B cell (primary cell): Measurements from ENCODE around the gene LIN7B. TPM values are rescaled to one million over a fixed set of nuclear protein-coding genes. Genes with fewer than 3 reads are reported as not detected.
"Not testable (repeated sequence)": the region's sequence is repeated elsewhere in the genome, so short reads cannot be mapped to it uniquely, and the experiment has no call there.

Source experiments
- ATAC-seq: fragments of 200-7000 bp; cut with Tn5 transposase; one replicate; pipeline ENCODE4 v1.10.0; 2021; ENCODE audit warnings: low read depth, mild to moderate bottlenecking, moderate number of reproducible peaks, moderate library complexity
- CTCF ChIA-PET: fragments of 350-600 bp; sonication (Branson Sonifier 250); formaldehyde crosslinking; loops from one replicate; lab custom pipeline; 2021; ENCODE audit warnings: antibody characterized with exemption, inconsistent platforms; lab: Charles Lee
- POLR2A ChIA-PET: fragments of 350-600 bp; sonication (Branson Sonifier 250); formaldehyde crosslinking; loops from one replicate; lab custom pipeline; 2021; ENCODE audit warnings: antibody characterized with exemption; lab: Charles Lee
- DNase-seq: peaks from one replicate; pipeline ENCODE4 v3.0.0; 2013
- H2AFZ ChIP-seq: 2 replicates; pipeline ENCODE4 v1.6.1; 2012; ENCODE audit warnings: mild to moderate bottlenecking, low read depth, low read length; ENCODE audit not compliant: insufficient read depth, poor library complexity, severe bottlenecking
- H3K27ac ChIP-seq, 2 donors: 1 replicate in 1 of 2; 2 replicates in 1 of 2; pipeline ENCODE4 v1.5.1; 2012 to 2013; ENCODE audit warnings: low read length in 2 of 2, mild to moderate bottlenecking in 2 of 2, moderate library complexity in 1 of 2
- H3K27me3 ChIP-seq, 4 experiments: fragments of 200-600 bp in 1 of 4; sonication (generic) in 1 of 4; replicated peaks in 1 of 4; 1 replicate in 2 of 4; 2 replicates in 2 of 4; pipeline versions ENCODE4 v1.6.1 to v1.7.0; 2013 to 2016; ENCODE audit warnings: low read length in 3 of 4, mild to moderate bottlenecking in 2 of 4, mixed read lengths in 1 of 4, moderate library complexity in 1 of 4; ENCODE audit not compliant: insufficient read depth in 4 of 4, control insufficient read depth in 3 of 4; ENCODE audit errors: control extremely low read depth in 1 of 4
- H3K36me3 ChIP-seq, 2 experiments: replicated peaks in 1 of 2; 1 replicate in 1 of 2; 2 replicates in 1 of 2; pipeline versions ENCODE4 v1.6.1 to v1.7.1; 2013; ENCODE audit warnings: low read length in 1 of 2; ENCODE audit not compliant: insufficient read depth in 2 of 2, control insufficient read depth in 1 of 2; ENCODE audit errors: control extremely low read depth in 1 of 2, extremely low read depth in 1 of 2
- H3K4me1 ChIP-seq, 2 donors: fragments of 200-600 bp in 1 of 2; sonication (generic) in 1 of 2; 1 replicate in 1 of 2; 2 replicates in 1 of 2; pipeline versions ENCODE4 v1.5.1 to v1.6.1; 2013 to 2017; ENCODE audit warnings: low read length in 2 of 2; ENCODE audit not compliant: control insufficient read depth in 2 of 2, insufficient read depth in 2 of 2
- H3K4me2 ChIP-seq: replicated peaks from 2 replicates; pipeline ENCODE3; 2012; ENCODE audit warnings: mild to moderate bottlenecking, low read depth, low read length; ENCODE audit not compliant: poor library complexity, severe bottlenecking
- H3K4me3 ChIP-seq, 5 experiments: fragments of 200-600 bp in 1 of 5; sonication (generic) in 1 of 5; 1 replicate in 3 of 5; 2 replicates in 2 of 5; pipeline versions ENCODE4 v1.5.1 to v1.7.0; 2011 to 2016; ENCODE audit warnings: low read length in 4 of 5, mild to moderate bottlenecking in 4 of 5, low read depth in 2 of 5, control low read depth in 1 of 5, moderate library complexity in 1 of 5; ENCODE audit not compliant: insufficient read depth in 1 of 5; ENCODE audit errors: control extremely low read depth in 1 of 5, extremely low read depth in 1 of 5
- H3K79me2 ChIP-seq: fragments of 200-600 bp; sonication (generic); one replicate; pipeline ENCODE4 v1.6.0; 2016; ENCODE audit warnings: low read length; ENCODE audit not compliant: control insufficient read depth, insufficient read depth
- H3K9ac ChIP-seq: fragments of 200-600 bp; sonication (generic); 2 replicates; pipeline ENCODE4 v1.6.1; 2017; ENCODE audit warnings: mild to moderate bottlenecking, low read length, moderate library complexity
- H3K9me3 ChIP-seq, 3 donors: one replicate each; pipeline versions ENCODE4 v1.6.1 to v1.7.1; 2013; ENCODE audit warnings: low read length in 2 of 3; ENCODE audit not compliant: control insufficient read depth in 2 of 3, insufficient read depth in 1 of 3; ENCODE audit errors: control extremely low read depth in 1 of 3
- H4K20me1 ChIP-seq: 2 replicates; pipeline ENCODE4 v1.6.0; 2012; ENCODE audit warnings: mild to moderate bottlenecking, low read length; ENCODE audit not compliant: insufficient read depth, control insufficient read depth, poor library complexity, severe bottlenecking
- H3K27ac Mint-ChIP-seq: one replicate; pipeline ENCODE4 v1.8.0; 2021; ENCODE audit warnings: mixed read lengths
- H3K27me3 Mint-ChIP-seq: one replicate; pipeline ENCODE4 v1.8.0; 2021; ENCODE audit warnings: mixed read lengths
- H3K4me1 Mint-ChIP-seq: one replicate; pipeline ENCODE4 v1.8.0; 2021; ENCODE audit warnings: mixed read lengths
- H3K4me3 Mint-ChIP-seq: one replicate; pipeline ENCODE4 v1.8.0; 2021; ENCODE audit warnings: mixed read lengths
- H3K9me3 Mint-ChIP-seq: one replicate; pipeline ENCODE4 v1.8.0; 2022; ENCODE audit warnings: mixed read lengths; ENCODE audit not compliant: insufficient read depth
- EZH2 ChIP-seq: IDR thresholded peaks from 2 replicates; pipeline ENCODE4 v1.6.1; 2012; ENCODE audit warnings: borderline replicate concordance, low read depth, mild to moderate bottlenecking, moderate library complexity, low read length; ENCODE audit not compliant: insufficient read depth, poor library complexity, severe bottlenecking
- WGBS: methylation state at CpG from one replicate; pipeline ENCODE4 v1.1.5; 2013; ENCODE audit warnings: missing lambda C conversion rate; ENCODE audit not compliant: insufficient coverage; 5-methylcytosine and 5-hydroxymethylcytosine counted together
- intact Hi-C: fragments of 100-400 bp; cut with micrococcal nuclease; formaldehyde crosslinking; loops from one replicate; pipeline ENCODE4 v1.10.0; 2022
- polyA plus RNA-seq: library from polyadenylated mRNA; depleted of rRNA; stranded (reverse); fragments of >200 nt; gene quantifications from 2 replicates; pipeline ENCODE4 v1.2.3, GENCODE V29; 2012
- total RNA-seq, 2 donors: library from RNA; stranded (reverse); fragments of 120-200 nt in 1 of 2; gene quantifications; 1 replicate in 1 of 2; 2 replicates in 1 of 2; pipeline versions ENCODE4 v1.2.3 to v1.2.4, GENCODE V29; 2013 to 2022
- TF ChIP-seq, protein P1 (sequence below): fragments of 200-600 bp; IDR thresholded peaks from one replicate; pipeline ENCODE4 v1.8.0; 2022; ENCODE audit warnings: antibody characterized with exemption, mild to moderate bottlenecking

The LIN7B gene
- total and polyA plus RNA-seq, 2 donors (not counting 1 experiment from before 2014, with no cell fraction given), result 7.4 to 12.4 TPM

DNA sequence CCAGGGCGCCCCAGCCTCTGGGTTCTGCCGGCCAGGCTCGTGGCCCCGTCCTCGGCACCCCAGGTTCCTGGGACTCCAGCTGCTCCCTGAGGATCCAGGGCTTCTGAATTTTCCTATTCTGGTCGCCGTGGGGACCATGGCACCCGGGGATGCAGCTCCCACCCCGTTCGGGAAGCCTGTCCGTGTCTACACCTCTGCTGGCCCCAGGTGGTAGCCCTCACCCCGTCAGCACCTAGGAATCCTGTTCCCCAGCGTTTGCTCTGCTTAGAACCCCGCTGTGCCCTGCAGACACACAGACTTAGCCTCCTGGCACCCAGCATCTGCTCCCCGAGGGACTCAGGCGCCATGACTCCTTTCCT, 6.1 kb downstream of the LIN7B start:
- Mint-ChIP-seq H3K27me3 (peaks cover 6% of the 10 kb centered on the region), H3K4me1 (peaks cover 33% of the 10 kb centered on the region), H3K27ac (no peak overlapping the region), H3K4me3 (peak overlapping the region; percentile 78), H3K9me3 (no peaks in the 10 kb centered on the region)
- H3K27me3 ChIP-seq, result peaks cover 0 to 11% (median 2%) of the 10 kb centered on the region in 4 experiments
- 26% methylated on average over 16 of the region's 16 CpGs for WGBS
- H3K36me3 ChIP-seq, result no peaks in the 10 kb centered on the region
- H3K9me3 ChIP-seq, result no peaks in the 10 kb centered on the region
- peak overlapping the region; percentile 88 for H2AFZ ChIP-seq
- peaks cover 19 to 23% of the 10 kb centered on the region in 2 donors for H3K4me1 ChIP-seq
- no peaks in the 10 kb centered on the region for H3K79me2 ChIP-seq
- CTCF ChIA-PET, result interaction anchor here (0.6 to 2.2 kb wide), 4 partner anchors 14 to 27 kb away, joined by 4 to 7 read pairs (median 4); no protein-coding TSS in a partner anchor
- POLR2A ChIA-PET, result interaction anchor here (1.5 kb wide), 1 partner anchor 8 kb away, joined by 9 read pairs; no protein-coding TSS in a partner anchor
- no peak for ATAC-seq
- TF ChIP-seq, protein P1, sequence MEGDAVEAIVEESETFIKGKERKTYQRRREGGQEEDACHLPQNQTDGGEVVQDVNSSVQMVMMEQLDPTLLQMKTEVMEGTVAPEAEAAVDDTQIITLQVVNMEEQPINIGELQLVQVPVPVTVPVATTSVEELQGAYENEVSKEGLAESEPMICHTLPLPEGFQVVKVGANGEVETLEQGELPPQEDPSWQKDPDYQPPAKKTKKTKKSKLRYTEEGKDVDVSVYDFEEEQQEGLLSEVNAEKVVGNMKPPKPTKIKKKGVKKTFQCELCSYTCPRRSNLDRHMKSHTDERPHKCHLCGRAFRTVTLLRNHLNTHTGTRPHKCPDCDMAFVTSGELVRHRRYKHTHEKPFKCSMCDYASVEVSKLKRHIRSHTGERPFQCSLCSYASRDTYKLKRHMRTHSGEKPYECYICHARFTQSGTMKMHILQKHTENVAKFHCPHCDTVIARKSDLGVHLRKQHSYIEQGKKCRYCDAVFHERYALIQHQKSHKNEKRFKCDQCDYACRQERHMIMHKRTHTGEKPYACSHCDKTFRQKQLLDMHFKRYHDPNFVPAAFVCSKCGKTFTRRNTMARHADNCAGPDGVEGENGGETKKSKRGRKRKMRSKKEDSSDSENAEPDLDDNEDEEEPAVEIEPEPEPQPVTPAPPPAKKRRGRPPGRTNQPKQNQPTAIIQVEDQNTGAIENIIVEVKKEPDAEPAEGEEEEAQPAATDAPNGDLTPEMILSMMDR, result no peak
- no peak for TF ChIP-seq EZH2
- no peak overlapping the region for H3K27ac ChIP-seq
- intact Hi-C loops, result no loop called here
- no peaks in the 10 kb centered on the region for H4K20me1 ChIP-seq
- peak overlapping the region; percentile 85 for H3K9ac ChIP-seq
- peak overlapping the region; percentile 91 for H3K4me2 ChIP-seq
- DNase-seq, result no peak
- H3K4me3 ChIP-seq, result peak overlapping the region in 2 of 5 experiments; percentile 58 to 66

- no peak for ATAC-seq
- no peaks in the 10 kb centered on the region for H3K36me3 ChIP-seq
- 100% methylated on average over 1 of the region's 2 CpGs for WGBS
- H3K4me2 ChIP-seq, result no peak overlapping the region
- peaks cover 19 to 23% of the 10 kb centered on the region in 2 donors for H3K4me1 ChIP-seq
- Mint-ChIP-seq H3K27ac (peak overlapping the region; percentile 39), H3K27me3 (peaks cover 6% of the 10 kb centered on the region), H3K4me1 (peaks cover 33% of the 10 kb centered on the region), H3K4me3 (peak overlapping the region; percentile 78), H3K9me3 (no peaks in the 10 kb centered on the region)
- no peaks in the 10 kb centered on the region for H3K9me3 ChIP-seq
- H4K20me1 ChIP-seq, result no peaks in the 10 kb centered on the region
- H2AFZ ChIP-seq, result no peak overlapping the region
- intact Hi-C loops, result no loop called here
- DNase-seq, result peak; percentile 34
- CTCF ChIA-PET, result interaction anchor here (0.6 to 2.2 kb wide), 4 partner anchors 23 to 473 kb away, joined by 3 to 7 read pairs (median 4); no protein-coding TSS in a partner anchor
- no peak for TF ChIP-seq EZH2
- TF ChIP-seq, protein P1, result no peak
- POLR2A ChIA-PET, result no interaction called here
- no peak overlapping the region for H3K27ac ChIP-seq
- peaks cover 0 to 11% (median 2%) of the 10 kb centered on the region in 4 experiments for H3K27me3 ChIP-seq
- no peak overlapping the region for H3K4me3 ChIP-seq
- no peaks in the 10 kb centered on the region for H3K79me2 ChIP-seq
- H3K9ac ChIP-seq, result no peak overlapping the region
These were observed 6.7 kb downstream of the LIN7B start for GRCh38 chr19:49120868-49121267.

- H3K4me3 ChIP-seq, H2AFZ ChIP-seq, H3K27ac Mint-ChIP-seq, H3K4me3 Mint-ChIP-seq, H3K79me2 ChIP-seq, H3K27ac ChIP-seq, DNase-seq, H3K4me2 ChIP-seq, ATAC-seq, H3K27me3 Mint-ChIP-seq, H3K9me3 ChIP-seq, H4K20me1 ChIP-seq, H3K36me3 ChIP-seq, H3K9me3 Mint-ChIP-seq, intact Hi-C loops, H3K9ac ChIP-seq: not testable (repeated sequence)
- CTCF ChIA-PET, result interaction anchor here (0.7 to 2.2 kb wide), 3 partner anchors 24 to 472 kb away, joined by 3 to 7 read pairs (median 3); no protein-coding TSS in a partner anchor
- POLR2A ChIA-PET, result interaction anchor here (0.7 kb wide), 2 partner anchors 18 to 279 kb away, joined by 3 to 10 read pairs; no protein-coding TSS in a partner anchor
- Histone ChIP-seq H3K27me3 (peaks cover 0 to 11% (median 2%) of the 10 kb centered on the region in 4 experiments), H3K4me1 (peaks cover 19 to 23% of the 10 kb centered on the region in 2 donors)
- 95% methylated on average over 8 of the region's 10 CpGs for WGBS
- H3K4me1 Mint-ChIP-seq, result peaks cover 26% of the 10 kb centered on the region
These were observed 7.7 kb downstream of the LIN7B start for GRCh38 chr19:49121841-49122240.
